Measurements from ENCODE around the gene SPATA32. TPM values are rescaled to one million over a fixed set of nuclear protein-coding genes. Genes with fewer than 3 reads are reported as not detected.

Gene SPATA32
- total RNA-seq, 4 donors from 2014 or later = not detected

- no peaks in the 10 kb centered on the region for H3K9me3 ChIP-seq
- no peaks in the 10 kb centered on the region for H3K27me3 ChIP-seq
- H3K36me3 ChIP-seq = peaks cover 0 to 56% (median 0%) of the 10 kb centered on the region in 3 donors
- H3K4me1 ChIP-seq = peaks cover 0 to 30% (median 6%) of the 10 kb centered on the region in 4 donors
- DNase-seq = no peak
- no peak overlapping the region for H3K27ac ChIP-seq
- no peak for TF ChIP-seq POLR2A (IDR thresholded peaks at IDR 0.05)
- TF ChIP-seq CTCF (IDR thresholded peaks at IDR 0.05) = no peak
- H3K4me3 ChIP-seq = no peak overlapping the region
Observed at GRCh38 chr17:45274033-45274432, 12.1 kb upstream of the SPATA32 start.

- Histone ChIP-seq H3K9me3 (no peaks in the 10 kb centered on the region), H3K4me1 (peaks cover 0 to 29% (median 6%) of the 10 kb centered on the region in 4 donors), H3K27me3 (no peaks in the 10 kb centered on the region), H3K4me3 (no peak overlapping the region), H3K36me3 (peaks cover 0 to 61% (median 0%) of the 10 kb centered on the region in 3 donors), H3K27ac (no peak overlapping the region)
- no peak for DNase-seq
- TF ChIP-seq POLR2A (IDR thresholded peaks at IDR 0.05) = no peak
- no peak for TF ChIP-seq CTCF (IDR thresholded peaks at IDR 0.05)
Observed at GRCh38 chr17:45273551-45273957, 11.7 kb upstream of the SPATA32 start.

- DNase-seq = no peak
- no peak overlapping the region for H3K4me3 ChIP-seq
- no peaks in the 10 kb centered on the region for H3K27me3 ChIP-seq
- H3K9me3 ChIP-seq = no peaks in the 10 kb centered on the region
- no peak overlapping the region for H3K27ac ChIP-seq
- peaks cover 0 to 80% (median 0%) of the 10 kb centered on the region in 3 donors for H3K36me3 ChIP-seq
- peaks cover 0 to 12% (median 0%) of the 10 kb centered on the region in 4 donors for H3K4me1 ChIP-seq
- TF ChIP-seq CTCF (IDR thresholded peaks at IDR 0.05) (no peak), POLR2A (IDR thresholded peaks at IDR 0.05) (no peak)
Observed at GRCh38 chr17:45271603-45272002, 9.7 kb upstream of the SPATA32 start.

- Histone ChIP-seq H3K4me1 (peaks cover 0 to 11% (median 5%) of the 10 kb centered on the region in 4 donors), H3K9me3 (no peaks in the 10 kb centered on the region), H3K4me3 (no peak overlapping the region), H3K36me3 (peaks cover 0 to 87% (median 0%) of the 10 kb centered on the region in 3 donors), H3K27me3 (no peaks in the 10 kb centered on the region), H3K27ac (no peak overlapping the region)
- TF ChIP-seq POLR2A (IDR thresholded peaks at IDR 0.05) (no peak), CTCF (IDR thresholded peaks at IDR 0.05) (peak; percentile 26 to 53 (median 46))
- peak; percentile 36 to 61 (median 59) for DNase-seq
Observed at GRCh38 chr17:45270828-45271418, 9.0 kb upstream of the SPATA32 start.

- no peak for TF ChIP-seq CTCF (IDR thresholded peaks at IDR 0.05)
- no peak for TF ChIP-seq POLR2A (IDR thresholded peaks at IDR 0.05)
- no peak for DNase-seq
- Histone ChIP-seq H3K27me3 (no peaks in the 10 kb centered on the region), H3K36me3 (peaks cover 0 to 92% (median 0%) of the 10 kb centered on the region in 3 donors), H3K27ac (no peak overlapping the region), H3K9me3 (no peaks in the 10 kb centered on the region), H3K4me3 (no peak overlapping the region), H3K4me1 (peaks cover 0 to 16% (median 5%) of the 10 kb centered on the region in 4 donors)
Observed at GRCh38 chr17:45269912-45270311, 8.0 kb upstream of the SPATA32 start.
